Measurements from ENCODE around the gene WWC1. TPM values are rescaled to one million over a fixed set of nuclear protein-coding genes. Genes with fewer than 3 reads are reported as not detected.

WWC1 gene
- total RNA-seq, 1 donor from 2014 or later = 1.5 TPM

DNA sequence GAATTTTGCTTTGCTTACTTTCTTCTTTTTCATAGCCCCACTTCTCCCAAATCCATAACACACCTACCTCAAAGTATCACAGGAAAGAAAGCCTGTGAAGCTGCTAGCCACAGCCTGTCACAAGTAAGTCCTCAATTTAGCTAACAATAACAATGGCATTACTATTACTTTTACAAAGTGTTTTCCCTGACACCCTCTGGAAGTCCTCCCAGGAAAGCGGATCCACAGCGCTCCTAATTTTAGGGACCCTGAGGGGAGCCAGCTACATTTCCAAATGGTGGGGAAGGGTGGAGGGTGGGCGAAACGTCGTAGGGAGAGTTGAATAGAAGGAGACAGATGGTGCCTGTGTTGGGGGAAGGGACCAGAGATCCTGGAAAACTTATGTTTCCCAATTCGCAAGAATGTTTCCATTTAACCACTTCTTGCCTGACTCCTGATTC is 523 bp upstream of the WWC1 start:
- Mint-ChIP-seq H3K4me3 (ENCODE audit: unreplicated experiment) (peak overlapping the region; percentile 86), H3K27ac (ENCODE audit: unreplicated experiment) (no peak overlapping the region), H3K4me1 (ENCODE audit: low read depth, unreplicated experiment) (peaks cover 2% of the 10 kb centered on the region), H3K9me3 (ENCODE audit: unreplicated experiment) (peaks cover 7% of the 10 kb centered on the region), H3K36me3 (ENCODE audit: unreplicated experiment) (peaks cover under 1% of the 10 kb centered on the region), H3K27me3 (ENCODE audit: unreplicated experiment) (peaks cover 13% of the 10 kb centered on the region)
- TF ChIP-seq, protein P1, sequence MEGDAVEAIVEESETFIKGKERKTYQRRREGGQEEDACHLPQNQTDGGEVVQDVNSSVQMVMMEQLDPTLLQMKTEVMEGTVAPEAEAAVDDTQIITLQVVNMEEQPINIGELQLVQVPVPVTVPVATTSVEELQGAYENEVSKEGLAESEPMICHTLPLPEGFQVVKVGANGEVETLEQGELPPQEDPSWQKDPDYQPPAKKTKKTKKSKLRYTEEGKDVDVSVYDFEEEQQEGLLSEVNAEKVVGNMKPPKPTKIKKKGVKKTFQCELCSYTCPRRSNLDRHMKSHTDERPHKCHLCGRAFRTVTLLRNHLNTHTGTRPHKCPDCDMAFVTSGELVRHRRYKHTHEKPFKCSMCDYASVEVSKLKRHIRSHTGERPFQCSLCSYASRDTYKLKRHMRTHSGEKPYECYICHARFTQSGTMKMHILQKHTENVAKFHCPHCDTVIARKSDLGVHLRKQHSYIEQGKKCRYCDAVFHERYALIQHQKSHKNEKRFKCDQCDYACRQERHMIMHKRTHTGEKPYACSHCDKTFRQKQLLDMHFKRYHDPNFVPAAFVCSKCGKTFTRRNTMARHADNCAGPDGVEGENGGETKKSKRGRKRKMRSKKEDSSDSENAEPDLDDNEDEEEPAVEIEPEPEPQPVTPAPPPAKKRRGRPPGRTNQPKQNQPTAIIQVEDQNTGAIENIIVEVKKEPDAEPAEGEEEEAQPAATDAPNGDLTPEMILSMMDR (IDR thresholded peaks at IDR 0.05; ENCODE audit: partially characterized antibody, unreplicated experiment) = no peak
- no peak for DNase-seq

DNA sequence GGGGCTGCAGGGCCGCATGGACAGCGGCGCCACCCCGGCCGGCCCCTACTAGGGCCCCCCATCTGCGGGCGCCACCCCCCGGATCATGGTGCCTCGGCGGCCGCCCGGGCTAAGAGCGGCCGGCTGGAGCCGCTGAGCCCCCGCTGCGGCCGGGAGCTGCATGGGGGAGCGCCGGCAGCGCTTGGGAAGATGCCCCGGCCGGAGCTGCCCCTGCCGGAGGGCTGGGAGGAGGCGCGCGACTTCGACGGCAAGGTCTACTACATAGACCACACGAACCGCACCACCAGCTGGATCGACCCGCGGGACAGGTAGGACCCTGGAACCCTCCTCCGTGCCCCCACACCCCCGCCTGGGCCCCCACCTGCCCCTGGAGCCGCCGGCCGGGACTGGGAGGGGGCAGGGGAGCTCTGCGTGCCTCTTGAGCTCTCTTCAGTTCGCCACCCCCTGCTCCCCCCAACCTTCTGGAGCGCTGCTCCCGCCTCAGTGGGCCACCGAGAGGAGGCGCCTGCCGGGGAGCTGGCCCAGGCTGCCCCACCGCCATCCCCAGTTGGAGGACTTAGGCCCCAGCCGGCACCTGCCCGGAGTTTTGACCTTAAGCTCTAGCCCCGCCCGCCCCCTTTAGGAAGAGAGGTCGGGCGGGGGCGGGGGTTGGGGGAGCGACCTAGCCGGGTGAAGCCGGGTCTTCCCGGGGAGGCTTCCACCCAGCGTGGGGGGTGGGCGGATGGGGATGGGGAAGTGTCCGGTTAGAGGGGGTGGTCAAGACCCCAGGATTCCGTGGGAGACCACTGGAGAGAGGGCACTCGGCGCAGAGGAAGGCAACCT is 730 bp downstream of the WWC1 start:
- Mint-ChIP-seq H3K4me1 (ENCODE audit: low read depth, unreplicated experiment) (peaks cover 2% of the 10 kb centered on the region), H3K27ac (ENCODE audit: unreplicated experiment) (no peak overlapping the region), H3K27me3 (ENCODE audit: unreplicated experiment) (peaks cover 10% of the 10 kb centered on the region), H3K36me3 (ENCODE audit: unreplicated experiment) (no peaks in the 10 kb centered on the region), H3K9me3 (ENCODE audit: unreplicated experiment) (peaks cover 4% of the 10 kb centered on the region), H3K4me3 (ENCODE audit: unreplicated experiment) (peak overlapping the region; percentile 30)
- DNase-seq = peak; percentile 58
- TF ChIP-seq, protein P1 (IDR thresholded peaks at IDR 0.05; ENCODE audit: partially characterized antibody, unreplicated experiment) = no peak

GRCh38 chr5:168292786-168293696 is 1.6 kb downstream of the WWC1 start:
- no peak for DNase-seq
- H3K4me1 Mint-ChIP-seq (ENCODE audit: low read depth, unreplicated experiment) = peaks cover 2% of the 10 kb centered on the region
- no peak overlapping the region for H3K27ac Mint-ChIP-seq (ENCODE audit: unreplicated experiment)

GRCh38 chr5:168295574-168296201 is 4.2 kb downstream of the WWC1 start:
- Mint-ChIP-seq H3K27ac (ENCODE audit: unreplicated experiment) (no peak overlapping the region), H3K4me3 (ENCODE audit: unreplicated experiment) (no peak overlapping the region), H3K36me3 (ENCODE audit: unreplicated experiment) (no peaks in the 10 kb centered on the region), H3K9me3 (ENCODE audit: unreplicated experiment) (peaks cover 2% of the 10 kb centered on the region), H3K27me3 (ENCODE audit: unreplicated experiment) (peaks cover 5% of the 10 kb centered on the region), H3K4me1 (ENCODE audit: low read depth, unreplicated experiment) (peaks cover 8% of the 10 kb centered on the region)
- TF ChIP-seq, protein P1 (IDR thresholded peaks at IDR 0.05; ENCODE audit: partially characterized antibody, unreplicated experiment) = no peak
- DNase-seq = no peak

More at GRCh38 chr5:168292786-168293696, 1.6 kb downstream of the WWC1 start:
- Mint-ChIP-seq H3K36me3 (ENCODE audit: unreplicated experiment) (no peaks in the 10 kb centered on the region), H3K27me3 (ENCODE audit: unreplicated experiment) (peaks cover 10% of the 10 kb centered on the region), H3K9me3 (ENCODE audit: unreplicated experiment) (peaks cover 4% of the 10 kb centered on the region), H3K4me3 (ENCODE audit: unreplicated experiment) (peak overlapping the region; percentile 54)
- TF ChIP-seq, protein P1 (IDR thresholded peaks at IDR 0.05; ENCODE audit: partially characterized antibody, unreplicated experiment) = no peak

Data from glutamatergic neuron (in vitro differentiated cells).